K562 (cell line): Measurements from ENCODE around the gene LMOD1. TPM values are rescaled to one million over a fixed set of nuclear protein-coding genes. Genes with fewer than 3 reads are reported as not detected.

ENCODE experiments used
- BDP1 ChIP-seq: IDR thresholded peaks from 3 replicates; pipeline ENCODE4 v1.6.1; 2011; ENCODE audit not compliant: insufficient read length, insufficient read depth
- C11orf30 ChIP-seq: fragments of 450-650 bp; IDR thresholded peaks from 2 replicates; pipeline ENCODE4 v1.6.1; 2016; ENCODE audit warnings: low read depth, mild to moderate bottlenecking
- CBFA2T3 ChIP-seq: fragments of 450-650 bp; IDR thresholded peaks from 2 replicates; pipeline ENCODE4 v1.6.1; 2017
- GABPB2 ChIP-seq: fragments of 250-450 bp; sonication (Bioruptor Pico); conservative IDR thresholded peaks from 2 replicates; pipeline ENCODE4 v1.5.1; 2021; ENCODE audit warnings: mild to moderate bottlenecking
- HNRNPH1 ChIP-seq: fragments of 200-400 bp; formaldehyde crosslinking; optimal IDR thresholded peaks from 2 replicates; pipeline ENCODE3; 2017; ENCODE audit warnings: low read depth, mild to moderate bottlenecking, low read length, moderate library complexity
- LARP7 ChIP-seq: fragments of 450-650 bp; IDR thresholded peaks from 2 replicates; pipeline ENCODE4 v1.6.1; 2016
- MCM3 ChIP-seq: fragments of 450-650 bp; IDR thresholded peaks from 2 replicates; pipeline ENCODE4 v1.6.1; 2016
- MCM5 ChIP-seq: fragments of 450-650 bp; IDR thresholded peaks from 2 replicates; pipeline ENCODE4 v1.6.1; 2016; ENCODE audit warnings: low read depth
- MTF1 ChIP-seq: fragments of 250-450 bp; sonication (Bioruptor Pico); IDR thresholded peaks from 2 replicates; pipeline ENCODE4 v1.9.0; 2021; ENCODE audit warnings: moderate library complexity, mild to moderate bottlenecking, inconsistent platforms, borderline replicate concordance
- NCOA6 ChIP-seq: fragments of 450-650 bp; IDR thresholded peaks from 2 replicates; pipeline ENCODE4 v1.6.1; 2017; ENCODE audit warnings: mild to moderate bottlenecking
- NFIC ChIP-seq: fragments of 450-650 bp; IDR thresholded peaks from 2 replicates; pipeline ENCODE4 v1.6.1; 2017; ENCODE audit warnings: mild to moderate bottlenecking, inconsistent platforms
- PTTG1 ChIP-seq: fragments of 450-650 bp; IDR thresholded peaks from 2 replicates; pipeline ENCODE4 v1.6.1; 2016; ENCODE audit warnings: low read depth, mild to moderate bottlenecking, missing genetic modification characterization, missing compliant biosample characterization
- PURB ChIP-seq: sonication (generic); formaldehyde crosslinking; IDR thresholded peaks from 2 replicates; pipeline ENCODE4 v1.9.0; 2021; ENCODE audit warnings: low read depth, mild to moderate bottlenecking, missing genetic modification reagents
- SAFB2 ChIP-seq: fragments of 200-400 bp; formaldehyde crosslinking; IDR thresholded peaks from 2 replicates; pipeline ENCODE4 v1.6.1; 2018; ENCODE audit warnings: borderline replicate concordance, low read length, low read depth, moderate library complexity; ENCODE audit not compliant: severe bottlenecking
- SMC3 ChIP-seq: conservative IDR thresholded peaks from 2 replicates; pipeline ENCODE4 v1.6.1; 2011; ENCODE audit warnings: low read depth, low read length, improper control_type of control experiment; ENCODE audit not compliant: insufficient read depth
- SP2 ChIP-seq: IDR thresholded peaks from 2 replicates; pipeline ENCODE4 v1.6.1; 2011; ENCODE audit warnings: mild to moderate bottlenecking, low read depth, low read length, moderate library complexity; ENCODE audit not compliant: poor library complexity, severe bottlenecking; ENCODE audit errors: extremely low read depth
- ZNF431 ChIP-seq: sonication (generic); formaldehyde crosslinking; IDR thresholded peaks from 2 replicates; pipeline ENCODE4 v1.8.0; 2022; ENCODE audit warnings: mild to moderate bottlenecking, missing genetic modification reagents
- ZNF507 ChIP-seq: conservative IDR thresholded peaks from 2 replicates; pipeline ENCODE4 v1.6.1; 2017; ENCODE audit warnings: missing genetic modification characterization, missing compliant biosample characterization
- ZNF561 ChIP-seq: fragments of 450-650 bp; formaldehyde crosslinking; conservative IDR thresholded peaks from 2 replicates; pipeline ENCODE4 v1.4.0; 2020; ENCODE audit warnings: mild to moderate bottlenecking, moderate library complexity
- polyA plus RNA-seq, 8 experiments: library from polyadenylated mRNA; depleted of rRNA in 4 of 8; stranded (reverse) in 5 of 8; unstranded in 3 of 8; fragments of >200 nt; fragmentation: Nextera tagmentation in 2 of 8; fragmentation: Illumina TruSeq in 1 of 8; extraction: Ambion mirVana in 2 of 8; extraction: Trizol in 1 of 8; gene quantifications; 2 replicates each; pipeline versions ENCODE4 v1.2.1 to v1.2.3, GENCODE V29; 2011 to 2014; ENCODE audit warnings: inconsistent platforms in 1 of 8, missing spikeins in 1 of 8
- total RNA-seq, 7 experiments: library from RNA; depleted of rRNA in 6 of 7; stranded (reverse); fragments of >200 nt in 6 of 7; fragmentation: Illumina TruSeq in 2 of 7; extraction: Trizol in 2 of 7; gene quantifications; 2 replicates each; pipeline versions ENCODE4 v1.2.1 to v1.2.3, GENCODE V29; 2011 to 2021; ENCODE audit warnings: low replicate concordance in 1 of 7
- TF ChIP-seq, protein P1 (sequence below): fragments of 250-450 bp; sonication (Bioruptor Pico); IDR thresholded peaks from 2 replicates; pipeline ENCODE4 v1.4.0; 2020; ENCODE audit warnings: mild to moderate bottlenecking, moderate library complexity
- TF ChIP-seq, protein P2 (sequence below): fragments of 450-650 bp; conservative IDR thresholded peaks from 2 replicates; pipeline ENCODE4 v1.6.1; 2016; ENCODE audit warnings: missing genetic modification characterization, low read depth, mild to moderate bottlenecking, missing compliant biosample characterization, moderate library complexity

The LMOD1 gene
- total and polyA plus RNA-seq, 9 of the 15 experiments (the other 6 are each of a cell fraction or from before 2014, with no cell fraction given): 0.03 to 0.54 (median 0.38) TPM; not detected in 1

DNA sequence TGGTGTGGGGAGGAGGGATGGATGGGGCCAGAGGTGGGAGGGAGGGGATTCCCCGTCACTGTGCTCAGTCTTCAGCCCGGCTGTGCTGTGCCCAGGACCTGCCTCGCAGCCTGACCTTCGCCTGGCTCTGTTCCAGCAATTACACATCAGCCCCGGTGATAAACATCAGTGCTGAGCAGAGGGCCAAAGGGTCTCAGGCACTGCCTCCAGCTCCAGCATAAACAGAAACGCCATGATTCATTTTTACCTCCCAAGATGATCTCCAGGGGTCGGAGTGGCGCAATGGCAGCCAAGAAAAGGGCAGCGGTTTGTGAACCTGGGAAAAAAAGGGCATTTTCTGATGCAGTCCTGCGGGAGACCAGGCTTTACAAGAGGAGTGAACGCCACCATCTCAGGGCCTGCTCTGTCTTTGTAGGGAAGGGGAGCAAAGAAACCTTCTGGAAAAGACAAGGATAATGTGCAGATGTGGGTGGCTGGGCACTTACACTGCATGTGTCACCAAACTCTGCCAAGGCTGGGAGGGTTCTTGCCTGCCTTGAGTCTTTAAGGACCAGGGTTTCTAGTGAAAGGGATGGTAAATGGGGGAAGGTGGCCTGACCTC is 29.6 kb downstream of the LMOD1 start (continued):
- TF ChIP-seq SP2: no peak
- no peak for TF ChIP-seq PURB (CRISPR knock-in tag)
- TF ChIP-seq MCM5: no peak
- TF ChIP-seq ZNF561 (CRISPR knock-in tag): no peak
- no peak for TF ChIP-seq GABPB2 (CRISPR knock-in tag)
- no peak for TF ChIP-seq SAFB2
- TF ChIP-seq, protein P1, sequence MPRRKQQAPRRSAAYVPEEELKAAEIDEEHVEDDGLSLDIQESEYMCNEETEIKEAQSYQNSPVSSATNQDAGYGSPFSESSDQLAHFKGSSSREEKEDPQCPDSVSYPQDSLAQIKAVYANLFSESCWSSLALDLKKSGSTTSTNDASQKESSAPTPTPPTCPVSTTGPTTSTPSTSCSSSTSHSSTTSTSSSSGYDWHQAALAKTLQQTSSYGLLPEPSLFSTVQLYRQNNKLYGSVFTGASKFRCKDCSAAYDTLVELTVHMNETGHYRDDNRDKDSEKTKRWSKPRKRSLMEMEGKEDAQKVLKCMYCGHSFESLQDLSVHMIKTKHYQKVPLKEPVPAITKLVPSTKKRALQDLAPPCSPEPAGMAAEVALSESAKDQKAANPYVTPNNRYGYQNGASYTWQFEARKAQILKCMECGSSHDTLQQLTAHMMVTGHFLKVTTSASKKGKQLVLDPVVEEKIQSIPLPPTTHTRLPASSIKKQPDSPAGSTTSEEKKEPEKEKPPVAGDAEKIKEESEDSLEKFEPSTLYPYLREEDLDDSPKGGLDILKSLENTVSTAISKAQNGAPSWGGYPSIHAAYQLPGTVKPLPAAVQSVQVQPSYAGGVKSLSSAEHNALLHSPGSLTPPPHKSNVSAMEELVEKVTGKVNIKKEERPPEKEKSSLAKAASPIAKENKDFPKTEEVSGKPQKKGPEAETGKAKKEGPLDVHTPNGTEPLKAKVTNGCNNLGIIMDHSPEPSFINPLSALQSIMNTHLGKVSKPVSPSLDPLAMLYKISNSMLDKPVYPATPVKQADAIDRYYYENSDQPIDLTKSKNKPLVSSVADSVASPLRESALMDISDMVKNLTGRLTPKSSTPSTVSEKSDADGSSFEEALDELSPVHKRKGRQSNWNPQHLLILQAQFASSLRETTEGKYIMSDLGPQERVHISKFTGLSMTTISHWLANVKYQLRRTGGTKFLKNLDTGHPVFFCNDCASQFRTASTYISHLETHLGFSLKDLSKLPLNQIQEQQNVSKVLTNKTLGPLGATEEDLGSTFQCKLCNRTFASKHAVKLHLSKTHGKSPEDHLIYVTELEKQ (CRISPR knock-in tag): no peak
- no peak for TF ChIP-seq ZNF431 (CRISPR knock-in tag)
- no peak for TF ChIP-seq CBFA2T3
- TF ChIP-seq BDP1: no peak
- TF ChIP-seq, protein P2, sequence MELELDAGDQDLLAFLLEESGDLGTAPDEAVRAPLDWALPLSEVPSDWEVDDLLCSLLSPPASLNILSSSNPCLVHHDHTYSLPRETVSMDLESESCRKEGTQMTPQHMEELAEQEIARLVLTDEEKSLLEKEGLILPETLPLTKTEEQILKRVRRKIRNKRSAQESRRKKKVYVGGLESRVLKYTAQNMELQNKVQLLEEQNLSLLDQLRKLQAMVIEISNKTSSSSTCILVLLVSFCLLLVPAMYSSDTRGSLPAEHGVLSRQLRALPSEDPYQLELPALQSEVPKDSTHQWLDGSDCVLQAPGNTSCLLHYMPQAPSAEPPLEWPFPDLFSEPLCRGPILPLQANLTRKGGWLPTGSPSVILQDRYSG: no peak
- no peak for TF ChIP-seq PTTG1
- no peak for TF ChIP-seq SMC3
- no peak for TF ChIP-seq MCM3
- no peak for TF ChIP-seq HNRNPH1
- no peak for TF ChIP-seq MTF1 (CRISPR knock-in tag)
- TF ChIP-seq C11orf30: no peak
- peak; percentile 98 for TF ChIP-seq NFIC
- no peak for TF ChIP-seq LARP7
- TF ChIP-seq NCOA6: no peak
- TF ChIP-seq ZNF507: no peak
